Common myeloid progenitor, CD34-positive (primary cell): ENCODE data around the gene CEP85L.
A peak's percentile ranks its signal among the peaks of the same experiment; 100 is the strongest.

Experiments used
- CTCF ChIA-PET: fragments of 350-600 bp; sonication (Branson Sonifier 250); formaldehyde crosslinking; loops from one replicate; lab custom pipeline; 2021; ENCODE audit warnings: antibody characterized with exemption; lab: Charles Lee
- POLR2A ChIA-PET: fragments of 350-600 bp; sonication (Branson Sonifier 250); formaldehyde crosslinking; loops from one replicate; lab custom pipeline; 2021; ENCODE audit warnings: antibody characterized with exemption; lab: Charles Lee
- DNase-seq, 3 donors: peaks; one replicate each; pipeline versions ENCODE4 v3.0.0 to v3.0.0-alpha.2; 2013
- H3K27ac ChIP-seq, 2 experiments: 1 replicate in 1 of 2; 2 replicates in 1 of 2; pipeline ENCODE4 v1.7.0; 2013; ENCODE audit warnings: inconsistent platforms in 2 of 2, low read length in 2 of 2, mild to moderate bottlenecking in 2 of 2, low read depth in 1 of 2, moderate library complexity in 1 of 2; ENCODE audit not compliant: severe bottlenecking in 2 of 2, insufficient read depth in 1 of 2, poor library complexity in 1 of 2
- H3K27me3 ChIP-seq, 5 experiments: replicated peaks in 2 of 5; 1 replicate in 3 of 5; 2 replicates in 2 of 5; pipeline versions ENCODE4 v1.6.1 to v1.7.0; 2013; ENCODE audit warnings: low read length in 4 of 5, mild to moderate bottlenecking in 2 of 5, moderate library complexity in 2 of 5, inconsistent platforms in 1 of 5; ENCODE audit not compliant: insufficient read depth in 5 of 5, control insufficient read depth in 4 of 5
- H3K36me3 ChIP-seq, 4 experiments: 1 replicate in 2 of 4; 2 replicates in 2 of 4; pipeline versions ENCODE4 v1.6.1 to v1.7.0; 2013; ENCODE audit warnings: low read length in 3 of 4, control low read depth in 1 of 4, mild to moderate bottlenecking in 1 of 4; ENCODE audit not compliant: control insufficient read depth in 4 of 4, insufficient read depth in 4 of 4
- H3K4me1 ChIP-seq, 4 experiments: 1 replicate in 3 of 4; 2 replicates in 1 of 4; pipeline versions ENCODE4 v1.6.1 to v1.7.1; 2013; ENCODE audit warnings: low read length in 3 of 4, mild to moderate bottlenecking in 3 of 4, control low read depth in 1 of 4, inconsistent platforms in 1 of 4, moderate library complexity in 1 of 4; ENCODE audit not compliant: control insufficient read depth in 4 of 4, insufficient read depth in 4 of 4; ENCODE audit errors: control extremely low read depth in 1 of 4
- H3K4me3 ChIP-seq, 7 experiments: 1 replicate in 4 of 7; 2 replicates in 3 of 7; pipeline versions ENCODE4 v1.5.1 to v1.7.0; 2013; ENCODE audit warnings: mild to moderate bottlenecking in 7 of 7, low read length in 6 of 7, moderate library complexity in 6 of 7, inconsistent platforms in 2 of 7, low read depth in 2 of 7, control low read depth in 1 of 7; ENCODE audit not compliant: insufficient read depth in 4 of 7, control insufficient read depth in 1 of 7; ENCODE audit errors: extremely low read depth in 1 of 7
- H3K9me3 ChIP-seq, 5 experiments: 1 replicate in 4 of 5; 2 replicates in 1 of 5; pipeline versions ENCODE4 v1.6.1 to v1.7.1; 2013; ENCODE audit warnings: low read length in 4 of 5, mild to moderate bottlenecking in 2 of 5, inconsistent platforms in 1 of 5, low read depth in 1 of 5, moderate library complexity in 1 of 5; ENCODE audit not compliant: control insufficient read depth in 4 of 5, insufficient read depth in 2 of 5; ENCODE audit errors: control extremely low read depth in 1 of 5
- WGBS: methylation state at CpG from one replicate; pipeline ENCODE4 v1.1.5; 2013; ENCODE audit not compliant: insufficient coverage; 5-methylcytosine and 5-hydroxymethylcytosine counted together

Gene CEP85L

DNA sequence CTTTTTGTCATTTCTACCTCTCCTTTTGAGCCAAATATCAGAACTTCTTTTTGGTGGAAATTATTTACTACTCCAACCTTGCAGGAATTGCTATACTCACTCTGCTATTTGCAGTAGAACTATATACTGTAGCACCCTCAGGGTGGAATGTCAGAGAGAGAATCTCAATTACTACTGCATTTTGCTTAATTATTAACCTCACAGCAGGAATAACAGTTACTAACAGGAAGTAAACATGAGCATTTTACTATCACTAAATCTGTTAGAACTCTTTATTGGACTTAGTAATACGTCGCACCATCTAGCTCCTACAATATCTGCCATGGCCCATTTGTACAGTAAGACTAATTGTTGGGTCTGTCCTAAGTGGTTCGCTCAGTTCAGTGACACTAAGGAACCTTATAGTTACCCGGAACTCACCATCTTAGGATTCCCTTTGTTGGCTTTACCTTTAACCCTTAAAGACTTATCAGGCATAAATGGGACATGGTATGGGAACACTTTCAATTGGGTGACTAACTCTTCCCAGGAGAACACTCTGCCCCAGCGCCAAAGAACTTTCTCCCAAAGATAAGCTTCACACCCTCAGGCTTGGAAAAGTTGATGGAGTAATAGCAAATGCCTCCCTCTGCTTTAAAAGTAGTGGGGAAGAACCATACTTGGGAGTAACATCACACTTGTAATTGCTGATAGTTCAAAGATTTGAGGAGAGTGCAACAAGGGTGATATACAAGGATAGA is 64.5 kb downstream of the CEP85L start:
- WGBS, result 90% methylated on average over 2 of the region's 5 CpGs
- H3K27me3 ChIP-seq, result no peaks in the 10 kb centered on the region
- CTCF ChIA-PET, result interaction anchor here (0.8 to 2.8 kb wide), 2 partner anchors 21 to 184 kb away, joined by 3 to 9 read pairs; no protein-coding TSS in a partner anchor

DNA sequence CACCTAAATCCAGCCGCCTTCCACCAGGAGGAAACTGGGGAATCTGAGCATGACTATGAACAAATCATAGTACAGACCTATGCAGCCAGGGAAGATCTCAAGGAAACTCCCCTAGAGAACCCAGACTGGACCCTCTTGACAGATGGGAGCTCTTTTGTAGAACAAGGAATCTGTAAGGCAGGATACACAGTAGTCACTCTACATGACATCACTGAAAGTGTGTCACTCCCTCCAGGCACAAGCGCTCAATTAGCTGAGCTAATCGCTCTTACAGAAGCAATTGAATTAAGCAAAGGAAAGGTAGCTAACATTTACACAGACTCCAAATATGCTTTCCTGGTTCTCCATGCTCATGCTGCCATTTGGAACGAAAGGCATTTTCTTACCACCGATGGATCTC is 66.5 kb downstream of the CEP85L start:
- Histone ChIP-seq H3K4me1 (peaks cover 0 to 3% (median under 1%) of the 10 kb centered on the region in 4 experiments), H3K27ac (no peak overlapping the region), H3K27me3 (no peaks in the 10 kb centered on the region), H3K4me3 (no peak overlapping the region), H3K9me3 (peaks cover 0 to 4% (median 0%) of the 10 kb centered on the region in 5 experiments), H3K36me3 (peaks cover 0 to 4% (median 0%) of the 10 kb centered on the region in 4 experiments)
- DNase-seq, result no peak
- WGBS, result 96% methylated on average over 5 of the region's 5 CpGs
- POLR2A ChIA-PET, result interaction anchor here (0.6 kb wide), 1 partner anchor 719 kb away, joined by 3 read pairs; no protein-coding TSS in a partner anchor
- CTCF ChIA-PET, result interaction anchor here (0.9 to 2.8 kb wide), 4 partner anchors 13 to 34 kb away, joined by 3 to 9 read pairs (median 3); no protein-coding TSS in a partner anchor

More for the DNA sequence above, 64.5 kb downstream of the CEP85L start:
- POLR2A ChIA-PET, result no interaction called here
- no peaks in the 10 kb centered on the region for H3K9me3 ChIP-seq
- DNase-seq, result no peak
- H3K4me1 ChIP-seq, result peaks cover 0 to 6% (median 3%) of the 10 kb centered on the region in 4 experiments
- no peak overlapping the region for H3K4me3 ChIP-seq
- H3K27ac ChIP-seq, result no peak overlapping the region
- peaks cover 0 to 4% (median 0%) of the 10 kb centered on the region in 4 experiments for H3K36me3 ChIP-seq

DNA sequence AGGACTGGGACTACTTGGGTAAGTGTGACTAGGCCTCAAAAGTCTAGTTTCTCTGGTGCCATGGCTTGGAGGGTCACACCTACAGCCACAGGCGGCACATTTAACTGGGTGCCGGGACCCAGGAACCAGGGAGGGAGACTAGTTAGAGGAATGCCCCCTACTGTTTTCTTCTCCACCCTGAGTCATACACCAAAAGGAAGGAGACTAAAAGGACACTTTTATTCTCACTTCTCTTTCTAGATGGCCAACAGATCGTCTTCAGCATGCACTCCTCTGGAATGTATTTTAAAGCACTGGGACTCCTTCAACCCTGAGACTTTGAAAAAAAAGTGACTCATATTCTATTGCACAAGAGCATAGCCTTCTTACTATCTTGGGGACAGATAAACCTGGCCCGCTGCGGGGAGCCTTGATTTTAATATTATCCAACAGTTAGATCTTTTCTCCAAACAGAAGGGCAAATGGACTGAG is 69.9 kb downstream of the CEP85L start:
- H3K9me3 ChIP-seq, result peaks cover 2 to 27% (median 11%) of the 10 kb centered on the region in 5 experiments
- no peaks in the 10 kb centered on the region for H3K27me3 ChIP-seq
- H3K4me1 ChIP-seq, result peaks cover 0 to 2% (median 0%) of the 10 kb centered on the region in 4 experiments
- WGBS, result 88% methylated on average over 3 of the region's 5 CpGs
- DNase-seq, result peak in 1 of 3 donors; percentile 22
- no peak overlapping the region for H3K4me3 ChIP-seq
- ChIA-PET CTCF (interaction anchor here (0.7 to 2.3 kb wide), 6 partner anchors 9 to 298 kb away, joined by 3 to 8 read pairs (median 4); no protein-coding TSS in a partner anchor), POLR2A (no interaction called here)
- peaks cover 0 to 5% (median 0%) of the 10 kb centered on the region in 4 experiments for H3K36me3 ChIP-seq
- H3K27ac ChIP-seq, result no peak overlapping the region

DNA sequence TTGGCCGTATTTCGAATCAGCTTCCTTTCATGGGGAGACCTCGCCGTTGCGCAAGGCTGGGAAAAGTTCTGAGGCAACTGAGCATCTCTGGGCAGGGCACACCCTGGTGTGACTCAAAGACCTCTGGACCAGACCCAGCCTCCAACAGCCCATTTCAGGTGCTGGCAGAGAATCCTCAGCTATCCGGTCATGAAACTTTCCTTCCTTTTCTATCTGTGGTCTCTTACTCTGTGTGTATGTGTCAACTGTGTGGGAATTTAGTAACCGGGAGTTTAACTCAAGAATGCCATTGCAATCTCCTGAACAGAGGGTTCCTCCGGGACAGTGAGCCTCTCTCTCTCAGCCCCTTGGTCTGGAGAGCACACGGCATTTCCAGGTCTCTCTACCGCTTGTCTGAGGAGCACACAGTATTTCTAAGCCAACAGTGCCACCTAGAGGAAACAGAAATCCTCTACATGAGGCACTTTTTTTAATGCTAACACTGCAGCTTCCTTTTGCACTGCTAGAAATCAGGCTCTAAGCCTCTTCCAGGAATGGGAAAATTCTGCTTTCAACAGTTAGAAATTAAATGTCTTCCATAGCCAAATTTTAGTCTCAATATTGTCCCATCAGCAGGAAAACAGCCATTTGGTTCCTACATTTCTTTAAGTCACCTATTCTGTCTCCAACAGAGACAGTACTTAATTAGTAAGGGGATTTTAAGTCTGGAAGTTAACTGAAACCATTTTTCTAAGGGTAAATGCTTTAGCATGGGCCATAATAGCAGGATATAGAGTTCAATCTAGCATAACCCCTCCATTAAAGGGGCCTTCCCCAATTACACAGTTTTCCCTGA is 70.6 kb downstream of the CEP85L start:
- Histone ChIP-seq H3K9me3 (peaks cover 2 to 34% (median 12%) of the 10 kb centered on the region in 5 experiments), H3K36me3 (peaks cover 0 to 5% (median 1%) of the 10 kb centered on the region in 4 experiments), H3K27me3 (no peaks in the 10 kb centered on the region), H3K4me1 (peaks cover 0 to 2% (median 0%) of the 10 kb centered on the region in 4 experiments), H3K27ac (no peak overlapping the region), H3K4me3 (no peak overlapping the region)
- WGBS, result 56% methylated on average over 9 of the region's 10 CpGs
- CTCF ChIA-PET, result interaction anchor here (0.7 to 2.3 kb wide), 18 partner anchors 9 to 316 kb away, joined by 3 to 10 read pairs (median 4); no protein-coding TSS in a partner anchor
- POLR2A ChIA-PET, result no interaction called here
- peak; percentile 64 to 84 (median 78) for DNase-seq

GRCh38 chr6:118579786-118580185 is 71.6 kb downstream of the CEP85L start:
- no peak overlapping the region for H3K4me3 ChIP-seq
- ChIA-PET POLR2A (no interaction called here), CTCF (interaction anchor here (0.8 to 2.3 kb wide), 14 partner anchors 12 to 298 kb away, joined by 3 to 10 read pairs (median 4); no protein-coding TSS in a partner anchor)
- no peak overlapping the region for H3K27ac ChIP-seq
- 100% methylated on average over 1 of the region's 2 CpGs for WGBS
- H3K4me1 ChIP-seq, result peaks cover 0 to 2% (median 0%) of the 10 kb centered on the region in 4 experiments
- H3K27me3 ChIP-seq, result no peaks in the 10 kb centered on the region
- DNase-seq, result no peak
- H3K9me3 ChIP-seq, result peaks cover 2 to 44% (median 20%) of the 10 kb centered on the region in 5 experiments
- peaks cover 0 to 9% (median 5%) of the 10 kb centered on the region in 4 experiments for H3K36me3 ChIP-seq

DNA sequence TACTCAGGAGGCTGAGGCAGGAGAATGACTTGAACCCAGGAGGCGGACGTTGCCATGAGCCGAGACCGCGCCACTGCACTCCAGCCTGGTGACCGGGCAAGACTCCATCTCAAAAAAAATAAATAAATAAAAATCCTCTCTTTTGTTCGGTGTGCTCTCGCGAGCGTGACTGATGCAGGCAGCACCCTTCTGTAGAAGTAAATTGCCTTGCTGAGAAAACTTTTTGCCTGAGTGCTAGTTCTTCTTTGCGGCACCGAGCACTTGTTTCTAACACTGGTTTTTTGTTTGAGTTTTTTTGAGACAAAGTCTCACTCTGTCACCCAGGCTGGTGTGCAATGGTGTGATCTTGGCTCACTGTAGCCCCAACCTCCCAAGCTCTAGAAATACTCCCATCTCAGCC is 72.8 kb downstream of the CEP85L start:
- Histone ChIP-seq H3K4me3 (no peak overlapping the region), H3K4me1 (peaks cover 0 to 2% (median 0%) of the 10 kb centered on the region in 4 experiments), H3K27me3 (no peaks in the 10 kb centered on the region), H3K9me3 (peaks cover 7 to 56% (median 26%) of the 10 kb centered on the region in 5 experiments), H3K36me3 (peaks cover 0 to 14% (median 10%) of the 10 kb centered on the region in 4 experiments), H3K27ac (no peak overlapping the region)
- peak in 2 of 3 donors; percentile 22 to 42 for DNase-seq
- CTCF ChIA-PET, result interaction anchor here (1.9 kb wide), 1 partner anchor 19 kb away, joined by 5 read pairs; no protein-coding TSS in a partner anchor
- WGBS, result 97% methylated on average over 9 of the region's 12 CpGs
- POLR2A ChIA-PET, result no interaction called here
